HUES64 (cell line): ENCODE results near the gene MNS1. TPM values are rescaled to one million over a fixed set of nuclear protein-coding genes. Genes with fewer than 3 reads are reported as not detected.
"Not testable (repeated sequence)": the region's sequence is repeated elsewhere in the genome, so short reads cannot be mapped to it uniquely, and the experiment has no call there.

Experiments
- H3K27ac ChIP-seq: 2 replicates; pipeline ENCODE4 v1.7.0; 2013; ENCODE audit warnings: low read depth, low read length, inconsistent platforms
- H3K27me3 ChIP-seq: 2 replicates; pipeline ENCODE4 v1.6.1; 2013; ENCODE audit warnings: mild to moderate bottlenecking, low read length; ENCODE audit not compliant: insufficient read depth
- H3K36me3 ChIP-seq: 2 replicates; pipeline ENCODE4 v1.6.1; 2013; ENCODE audit warnings: mild to moderate bottlenecking, low read length; ENCODE audit not compliant: insufficient read depth
- H3K4me1 ChIP-seq: 2 replicates; pipeline ENCODE4 v1.6.1; 2013; ENCODE audit warnings: mild to moderate bottlenecking, low read length, moderate library complexity; ENCODE audit not compliant: insufficient read depth
- H3K4me3 ChIP-seq: 2 replicates; pipeline ENCODE4 v1.5.1; 2013; ENCODE audit warnings: mild to moderate bottlenecking, low read length, moderate library complexity
- H3K9ac ChIP-seq: 2 replicates; pipeline ENCODE4 v1.6.1; 2013; ENCODE audit warnings: mild to moderate bottlenecking, low read depth, low read length
- H3K9me3 ChIP-seq: 2 replicates; pipeline ENCODE4 v1.6.1; 2013; ENCODE audit warnings: low read depth, low read length; ENCODE audit not compliant: insufficient read depth
- WGBS: fragments of 150-250, 120-280 bp; methylation state at CpG from one replicate; pipeline ENCODE4 v1.1.7; 2013; ENCODE audit warnings: missing lambda C conversion rate; 5-methylcytosine and 5-hydroxymethylcytosine counted together
- polyA plus RNA-seq, 2 experiments: library from polyadenylated mRNA; stranded (reverse); fragments of 50-300 nt; gene quantifications; one replicate each; pipeline ENCODE4 v1.2.3, GENCODE V29; 2013

MNS1 gene
- polyA plus RNA-seq (2013, experiment 1 of 2), result 3.4 TPM
- 5.0 TPM for polyA plus RNA-seq (2013, experiment 2 of 2)

- Histone ChIP-seq H3K4me1 (no peaks in the 10 kb centered on the region; the same call in 1 of the 2 replicates), H3K27ac (no peak within 1 kb of the TSS), H3K36me3 (no peaks in the 10 kb centered on the region), H3K27me3 (peaks cover 29% of the 10 kb centered on the region), H3K9me3 (no peaks in the 10 kb centered on the region), H3K9ac (peak within 1 kb of the TSS; percentile 74), H3K4me3 (peak within 1 kb of the TSS; percentile 73)
- WGBS, result 21% methylated on average over 38 of the region's 38 CpGs
Observed at GRCh38 chr15:56464893-56465520, at the start of gene MNS1. TSS of gene MNS1 (minus strand) at chr15:56465137. CDS start at chr15:56464972, 165 bp downstream.

- Histone ChIP-seq H3K9ac (no peak overlapping the region), H3K4me3 (no peak overlapping the region), H3K4me1 (no peaks in the 10 kb centered on the region), H3K27ac (no peak overlapping the region), H3K36me3 (no peaks in the 10 kb centered on the region), H3K27me3 (no peaks in the 10 kb centered on the region), H3K9me3 (no peaks in the 10 kb centered on the region)
- 63% methylated on average over 7 of the region's 7 CpGs for WGBS
Observed at GRCh38 chr15:56496635-56497034, 31.7 kb upstream of the MNS1 start.

GRCh38 chr15:56495533-56495932, 30.6 kb upstream of the MNS1 start:
- H3K27ac ChIP-seq, result no peak overlapping the region
- H3K9ac ChIP-seq, result no peak overlapping the region
- H3K4me3 ChIP-seq, result no peak overlapping the region
- no peaks in the 10 kb centered on the region for H3K9me3 ChIP-seq
- H3K27me3 ChIP-seq, result no peaks in the 10 kb centered on the region
- WGBS, result 88% methylated on average over 3 of the region's 3 CpGs
- H3K4me1 ChIP-seq, result no peaks in the 10 kb centered on the region
- no peaks in the 10 kb centered on the region for H3K36me3 ChIP-seq

- WGBS, result 87% methylated on average over 3 of the region's 3 CpGs
- no peaks in the 10 kb centered on the region for H3K27me3 ChIP-seq
- no peaks in the 10 kb centered on the region for H3K36me3 ChIP-seq
- H3K27ac ChIP-seq, result no peak overlapping the region
- no peaks in the 10 kb centered on the region for H3K4me1 ChIP-seq
- H3K4me3 ChIP-seq, result no peak overlapping the region
- no peak overlapping the region for H3K9ac ChIP-seq
- H3K9me3 ChIP-seq, result no peaks in the 10 kb centered on the region
Observed at GRCh38 chr15:56495053-56495452, 30.1 kb upstream of the MNS1 start.

GRCh38 chr15:56492791-56493555, 28.0 kb upstream of the MNS1 start:
- H3K4me1 ChIP-seq, result no peaks in the 10 kb centered on the region
- H3K9me3 ChIP-seq, result no peaks in the 10 kb centered on the region
- H3K36me3 ChIP-seq, result no peaks in the 10 kb centered on the region
- 88% methylated on average over 4 of the region's 4 CpGs for WGBS
- no peak overlapping the region for H3K9ac ChIP-seq
- H3K27ac ChIP-seq, result no peak overlapping the region
- no peak overlapping the region for H3K4me3 ChIP-seq
- no peaks in the 10 kb centered on the region for H3K27me3 ChIP-seq

- no peaks in the 10 kb centered on the region for H3K9me3 ChIP-seq
- no peak overlapping the region for H3K9ac ChIP-seq
- no peaks in the 10 kb centered on the region for H3K36me3 ChIP-seq
- no peak overlapping the region for H3K27ac ChIP-seq
- WGBS, result 92% methylated on average over 3 of the region's 3 CpGs
- H3K4me3 ChIP-seq, result no peak overlapping the region
- no peaks in the 10 kb centered on the region for H3K4me1 ChIP-seq
- H3K27me3 ChIP-seq, result no peaks in the 10 kb centered on the region
Observed at GRCh38 chr15:56492236-56492635, 27.3 kb upstream of the MNS1 start.

- 46% methylated on average over 5 of the region's 5 CpGs for WGBS
- no peaks in the 10 kb centered on the region for H3K36me3 ChIP-seq
- H3K4me3 ChIP-seq, result no peak overlapping the region
- no peak overlapping the region for H3K27ac ChIP-seq
- no peak overlapping the region for H3K9ac ChIP-seq
- H3K4me1 ChIP-seq, result no peaks in the 10 kb centered on the region
- H3K9me3 ChIP-seq, result no peaks in the 10 kb centered on the region
- H3K27me3 ChIP-seq, result no peaks in the 10 kb centered on the region
Observed at GRCh38 chr15:56491110-56491722, 26.3 kb upstream of the MNS1 start.

- Histone ChIP-seq H3K9ac (no peak overlapping the region), H3K27me3 (no peaks in the 10 kb centered on the region), H3K9me3 (0 out of 2 replicates have a peak, but pooled peaks cover 4% of the 10 kb centered on the region), H3K36me3 (no peaks in the 10 kb centered on the region), H3K27ac (no peak overlapping the region), H3K4me3 (no peak overlapping the region), H3K4me1 (no peaks in the 10 kb centered on the region)
- WGBS, result 91% methylated on average over 1 of the region's 1 CpG
Observed at GRCh38 chr15:56490461-56490860, 25.5 kb upstream of the MNS1 start.

- H3K4me3 ChIP-seq, H3K9me3 ChIP-seq, H3K9ac ChIP-seq, H3K27ac ChIP-seq, H3K4me1 ChIP-seq, H3K36me3 ChIP-seq, H3K27me3 ChIP-seq: not testable (repeated sequence)
- WGBS, result 86% methylated on average over 1 of the region's 2 CpGs
Observed at GRCh38 chr15:56486206-56486605, 21.3 kb upstream of the MNS1 start.

GRCh38 chr15:56485426-56485825, 20.5 kb upstream of the MNS1 start:
- H3K27ac ChIP-seq, H3K9ac ChIP-seq, H3K27me3 ChIP-seq, H3K9me3 ChIP-seq, H3K4me3 ChIP-seq, H3K36me3 ChIP-seq, H3K4me1 ChIP-seq: not testable (repeated sequence)
- WGBS, result 86% methylated on average over 3 of the region's 3 CpGs

- H3K4me3 ChIP-seq, result no peak overlapping the region
- H3K4me1 ChIP-seq, result no peaks in the 10 kb centered on the region
- H3K9ac ChIP-seq, result no peak overlapping the region
- H3K27ac ChIP-seq, result no peak overlapping the region
- WGBS, result 92% methylated on average over 2 of the region's 2 CpGs
- no peaks in the 10 kb centered on the region for H3K36me3 ChIP-seq
- H3K9me3 ChIP-seq, result 0 out of 2 replicates have a peak, but pooled peaks cover 9% of the 10 kb centered on the region
- H3K27me3 ChIP-seq, result no peaks in the 10 kb centered on the region
Observed at GRCh38 chr15:56484287-56484686, 19.4 kb upstream of the MNS1 start.
